Left ventricle myocardium superior (tissue), 1 donor: Measurements from ENCODE around the gene KIRREL3. TPM values are rescaled to one million over a fixed set of nuclear protein-coding genes. Genes with fewer than 3 reads are reported as not detected.
A peak's percentile ranks its signal among the peaks of the same experiment; 100 is the strongest.

Source experiments
- ATAC-seq: fragments of 200-7000 bp; cut with Tn5 transposase; one replicate; pipeline ENCODE4 v1.9.1; 2020; ENCODE audit warnings: mild to moderate bottlenecking, moderate library complexity
- DNase-seq: peaks from one replicate; pipeline ENCODE4 v3.0.0-alpha.2; 2020
- intact Hi-C: fragments of 100-400 bp; cut with micrococcal nuclease; formaldehyde crosslinking; loops from one replicate; pipeline ENCODE4 v1.11.0; 2022
- total RNA-seq: library from RNA; stranded (reverse); fragmentation: NEBNext Ultra II Directional; extraction: Animal tissue kit (Norgen Biotek cat#: 25700); gene quantifications from one replicate; pipeline ENCODE4 v1.2.1, GENCODE V29; 2021
- donor health status: DM: no; HTN: yes; CAD: no; lungs with severe emphysema.

Gene KIRREL3
- total RNA-seq, 1 donor from 2014 or later, result 0.35 TPM

DNA sequence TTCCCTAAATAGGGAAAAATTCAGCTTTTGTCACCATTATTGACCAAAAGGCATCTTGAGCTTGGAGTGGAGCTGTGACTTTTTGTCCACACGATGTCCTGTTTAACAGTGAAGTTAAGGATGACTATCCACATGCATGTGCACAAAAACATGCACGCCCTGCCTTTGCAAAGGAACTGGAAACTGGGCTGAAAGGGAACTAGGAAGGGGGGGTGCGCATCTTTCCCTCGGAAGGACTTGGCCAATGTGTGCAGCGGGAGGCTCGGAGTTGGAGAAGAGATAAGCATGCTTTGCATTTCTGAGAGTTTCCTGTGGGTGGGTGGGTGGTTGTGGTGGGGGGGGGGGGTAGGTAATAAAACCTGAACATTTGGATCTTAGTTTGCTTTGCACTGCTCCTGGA, 411 bp upstream of the KIRREL3 start:
- intact Hi-C loops, result no loop called here
- ATAC-seq, result no peak
- no peak for DNase-seq

DNA sequence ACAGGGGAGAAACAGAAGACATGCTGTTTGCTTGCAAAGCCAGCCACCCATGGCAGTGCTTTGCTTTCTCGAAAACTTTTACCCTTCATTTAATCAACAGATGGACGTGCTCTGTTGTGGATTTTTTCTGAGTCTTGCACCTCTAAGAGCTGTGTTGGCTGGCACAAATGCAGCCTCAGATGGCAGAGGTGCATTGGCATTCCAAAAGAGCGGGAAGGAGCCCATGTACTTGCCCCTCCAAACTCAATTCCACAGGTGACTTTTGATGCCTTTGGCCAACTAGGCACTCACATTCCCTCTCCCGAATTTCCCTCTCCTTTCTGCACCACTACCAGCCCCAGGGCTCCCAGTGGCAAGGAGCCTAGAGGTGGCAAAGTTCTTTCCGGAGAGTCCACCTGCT, 1.2 kb downstream of the KIRREL3 start:
- ATAC-seq (no peak), DNase-seq (no peak)
- intact Hi-C loops, result loop anchor here (10.0 kb wide), 1 partner anchor 555 kb away; no protein-coding TSS in a partner anchor

GRCh38 chr11:126997641-126998040, 2.9 kb downstream of the KIRREL3 start:
- ATAC-seq, result no peak
- DNase-seq, result no peak
- intact Hi-C loops, result loop anchor here (10.0 kb wide), 1 partner anchor 553 kb away; no protein-coding TSS in a partner anchor

GRCh38 chr11:126997196-126997595, 3.4 kb downstream of the KIRREL3 start:
- intact Hi-C loops, result loop anchor here (10.0 kb wide), 1 partner anchor 552 kb away; no protein-coding TSS in a partner anchor

DNA sequence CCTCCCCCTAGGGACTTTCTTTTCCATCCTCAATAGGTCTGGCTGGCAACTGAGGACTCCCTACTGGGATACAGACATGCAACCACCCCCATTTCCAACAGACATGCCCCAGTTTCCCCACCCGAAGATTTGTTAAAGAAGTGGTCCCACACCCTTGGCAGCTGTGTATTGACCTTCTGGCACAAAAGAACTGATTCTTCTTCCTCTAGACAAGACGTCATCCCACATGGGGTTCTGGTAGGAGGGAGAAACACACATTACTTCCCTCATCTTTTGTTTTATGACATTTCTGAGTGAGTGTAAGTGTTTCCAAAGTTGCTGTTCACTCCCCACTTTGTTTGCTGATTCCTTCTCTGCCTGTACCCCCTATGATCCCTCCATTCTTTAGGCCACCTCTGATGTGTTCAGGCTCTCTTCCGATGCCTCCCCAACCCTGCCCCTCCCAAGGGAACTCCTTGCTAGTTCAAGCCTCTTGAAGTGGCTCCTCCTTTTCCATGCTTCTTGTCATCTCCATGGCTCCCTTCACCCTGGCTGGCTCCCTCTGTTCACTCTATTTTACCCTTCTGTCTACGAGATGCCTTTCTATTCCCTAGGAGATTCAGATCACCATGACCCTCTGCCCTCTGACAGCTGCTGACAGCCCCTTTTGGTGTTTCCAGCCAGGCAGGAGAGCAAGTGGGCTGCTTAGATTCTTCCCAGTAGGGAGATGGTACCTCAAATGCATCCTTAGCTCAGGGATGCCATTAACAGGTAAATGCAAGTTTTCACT, 4.3 kb downstream of the KIRREL3 start:
- peak; percentile 49 for ATAC-seq
- intact Hi-C loops, result loop anchor here (10.0 kb wide), 1 partner anchor 551 kb away; no protein-coding TSS in a partner anchor
- no peak for DNase-seq

More at GRCh38 chr11:126997196-126997595, 3.4 kb downstream of the KIRREL3 start:
- DNase-seq (no peak), ATAC-seq (no peak)

- DNase-seq (no peak), ATAC-seq (no peak)
- intact Hi-C loops, result loop anchor here (10.0 kb wide), 1 partner anchor 549 kb away; no protein-coding TSS in a partner anchor
Observed at GRCh38 chr11:126993599-126993998, 7.0 kb downstream of the KIRREL3 start.

GRCh38 chr11:126992804-126993111, 7.8 kb downstream of the KIRREL3 start:
- intact Hi-C loops, result loop anchor here (10.0 kb wide), 1 partner anchor 548 kb away; no protein-coding TSS in a partner anchor
- ATAC-seq (no peak), DNase-seq (no peak)

- intact Hi-C loops, result loop anchor here (10.0 kb wide), 1 partner anchor 547 kb away; no protein-coding TSS in a partner anchor
- ATAC-seq, result no peak
- no peak for DNase-seq
Observed at GRCh38 chr11:126992065-126992803, 8.3 kb downstream of the KIRREL3 start.

- intact Hi-C loops, result loop anchor here (10.0 kb wide), 1 partner anchor 547 kb away; no protein-coding TSS in a partner anchor
- no peak for ATAC-seq
Observed at GRCh38 chr11:126991596-126991995, 9.0 kb downstream of the KIRREL3 start.

DNA sequence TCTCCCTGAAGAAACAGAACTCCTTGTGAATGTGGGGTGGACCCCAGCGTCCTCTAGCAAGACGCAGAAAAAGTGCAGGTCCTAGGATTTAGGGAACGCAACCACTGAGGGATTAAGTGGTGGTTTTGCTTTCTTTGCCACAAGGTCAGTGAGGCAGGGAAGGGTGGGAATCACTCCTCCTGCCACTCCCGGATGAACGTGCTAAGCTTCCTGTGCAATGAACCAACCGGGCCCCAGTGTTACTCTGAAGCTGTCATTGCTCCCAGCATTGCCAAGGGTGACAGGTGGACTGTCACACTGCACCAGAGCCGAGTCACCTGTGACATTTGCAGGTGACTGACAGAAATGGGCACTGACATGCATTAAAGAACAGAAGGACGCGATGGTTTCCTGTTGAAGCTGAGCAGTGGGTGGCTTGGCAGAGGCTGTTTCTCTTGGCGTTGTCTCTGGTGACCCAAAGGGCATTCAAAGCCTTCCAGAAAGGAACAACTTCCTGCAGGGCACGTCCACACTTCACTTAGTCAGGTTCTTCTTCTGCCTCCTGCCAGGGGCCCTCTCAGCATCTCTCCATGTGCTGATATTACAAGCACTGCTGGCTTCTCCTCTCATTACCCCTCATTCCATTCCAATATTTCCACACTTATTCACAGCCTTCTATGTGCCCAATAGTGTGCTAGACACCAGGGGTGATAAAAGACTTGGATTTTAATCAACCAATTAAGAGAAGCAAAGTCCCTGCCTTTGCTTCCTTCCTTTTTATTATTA, 9.7 kb downstream of the KIRREL3 start:
- DNase-seq (no peak), ATAC-seq (no peak)
- intact Hi-C loops, result loop anchor here (10.0 kb wide), 1 partner anchor 546 kb away; no protein-coding TSS in a partner anchor

More at GRCh38 chr11:126991596-126991995, 9.0 kb downstream of the KIRREL3 start:
- no peak for DNase-seq

- intact Hi-C loops, result loop anchor here (10.0 kb wide), 1 partner anchor 545 kb away; no protein-coding TSS in a partner anchor
- ATAC-seq (peak; percentile 84), DNase-seq (peak; percentile 77)
Observed at GRCh38 chr11:126989942-126990715, 10.4 kb downstream of the KIRREL3 start.

DNA sequence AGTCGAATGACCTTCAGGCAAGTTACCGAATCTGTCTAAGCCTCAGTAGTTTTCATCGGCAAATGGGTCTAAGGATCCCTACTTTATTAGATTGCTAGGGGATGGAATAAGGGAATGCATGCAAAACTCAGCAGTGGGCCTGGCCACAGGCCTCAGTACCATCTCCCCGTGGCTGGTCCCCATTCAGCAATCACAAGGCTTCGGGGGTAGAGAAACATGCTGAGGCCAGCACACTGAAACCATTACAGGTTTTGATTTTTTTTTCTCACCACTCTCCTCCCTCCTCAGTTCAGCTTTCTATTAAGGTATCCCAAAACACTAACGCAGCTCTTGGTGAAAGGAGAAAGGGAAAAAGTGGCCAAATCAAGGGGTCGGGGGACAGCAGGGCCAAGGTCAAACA, 11.9 kb downstream of the KIRREL3 start:
- DNase-seq (no peak), ATAC-seq (no peak)
- intact Hi-C loops, result no loop called here

DNA sequence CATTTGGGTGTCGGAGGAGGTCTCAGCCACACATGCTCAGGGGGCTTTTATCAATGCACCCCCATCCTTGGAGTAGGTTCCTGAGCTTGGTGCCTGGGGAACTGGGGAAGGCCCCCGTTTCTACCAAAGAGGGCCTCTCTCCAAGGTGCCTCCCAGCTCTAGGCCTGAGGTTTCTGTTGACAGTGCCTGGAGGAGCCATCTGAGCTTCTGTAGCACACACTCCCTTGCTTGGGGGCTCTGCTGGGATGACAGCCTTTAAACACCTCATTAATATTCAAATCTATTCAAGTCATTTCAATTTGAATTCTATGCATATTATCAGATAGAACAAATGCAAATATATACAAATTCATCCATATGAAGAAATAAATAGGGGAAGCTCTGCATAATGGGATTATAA, 18.9 kb downstream of the KIRREL3 start:
- ATAC-seq (no peak), DNase-seq (no peak)
- intact Hi-C loops, result no loop called here

DNA sequence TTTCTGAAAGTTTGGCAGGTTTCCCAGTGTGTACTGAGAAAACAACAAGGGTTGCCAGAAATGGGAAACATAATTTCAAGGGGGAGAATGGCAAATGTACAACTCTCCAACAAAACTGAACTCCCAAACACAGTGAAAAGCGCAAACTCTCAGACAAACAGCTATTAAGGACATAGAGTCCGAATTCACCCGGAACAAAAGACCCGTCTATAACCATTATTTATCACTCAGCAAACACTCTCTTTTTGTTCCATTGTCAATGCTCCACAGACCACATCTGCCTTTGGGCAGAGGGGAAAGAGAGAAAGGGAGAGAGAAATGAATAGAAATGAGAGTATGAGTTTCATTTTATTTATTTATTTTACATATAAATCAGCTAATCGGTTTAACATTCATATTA, 21.7 kb downstream of the KIRREL3 start:
- DNase-seq (no peak), ATAC-seq (no peak)
- intact Hi-C loops, result no loop called here

DNA sequence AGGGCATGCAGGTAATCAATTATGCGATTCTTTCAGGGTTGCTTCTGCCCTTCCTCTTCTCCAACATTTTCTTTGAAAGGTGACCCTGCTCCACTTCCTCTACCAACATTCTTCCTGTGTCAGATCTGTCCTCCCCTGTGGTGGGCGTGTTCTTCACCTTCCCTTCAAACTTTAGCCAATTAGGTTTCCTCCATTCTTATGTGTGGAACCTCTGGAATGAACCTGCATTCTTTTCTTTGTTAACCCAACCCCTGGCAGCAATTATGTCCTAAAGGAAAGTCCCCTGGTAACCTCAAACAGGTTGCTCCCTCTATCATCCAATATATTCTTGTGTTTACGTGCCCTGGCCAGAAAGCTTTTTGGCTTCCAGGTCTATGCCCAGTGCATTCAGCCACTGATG, 22.4 kb downstream of the KIRREL3 start:
- DNase-seq, result no peak
- intact Hi-C loops, result no loop called here
- ATAC-seq, result no peak

GRCh38 chr11:126973051-126973450, 27.5 kb downstream of the KIRREL3 start:
- DNase-seq, result no peak
- no peak for ATAC-seq
- intact Hi-C loops, result no loop called here

- no peak for DNase-seq
- intact Hi-C loops, result no loop called here
- no peak for ATAC-seq
Observed at GRCh38 chr11:126971305-126971704, 29.3 kb downstream of the KIRREL3 start.

DNA sequence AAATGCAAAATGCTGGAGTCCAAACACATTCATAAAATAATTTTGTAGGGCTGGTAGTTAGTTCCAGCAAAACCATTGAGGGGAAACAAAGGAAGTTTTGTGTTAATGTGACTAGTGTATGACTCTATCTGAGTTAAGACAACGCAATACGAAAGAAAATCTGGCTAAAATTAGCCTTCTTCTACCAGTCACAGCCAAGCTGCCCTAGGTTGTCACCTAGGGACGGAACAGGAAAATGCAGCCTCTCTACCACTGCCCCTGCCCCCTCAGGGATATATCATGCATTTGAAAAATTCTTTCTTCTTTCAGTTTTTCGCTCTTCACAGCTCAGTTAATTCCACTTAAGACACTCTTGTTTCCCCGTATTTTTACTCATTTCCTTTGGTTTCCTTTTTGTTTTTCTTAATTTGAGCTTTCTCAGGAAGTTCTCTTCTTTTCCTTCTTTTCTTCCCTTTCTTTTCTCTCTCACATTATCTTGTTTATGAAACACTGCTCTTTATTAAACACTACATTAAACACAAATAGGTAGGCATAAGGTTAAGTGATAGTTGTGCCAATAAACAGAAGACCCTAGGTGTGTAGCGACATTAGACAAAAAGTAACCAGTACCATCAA, 30.6 kb downstream of the KIRREL3 start:
- ATAC-seq (peak; percentile 58), DNase-seq (no peak)
- intact Hi-C loops, result no loop called here
